Measurements from ENCODE around the gene ZNF555. TPM values are rescaled to one million over a fixed set of nuclear protein-coding genes. Genes with fewer than 3 reads are reported as not detected.

The ZNF555 gene
- total and polyA plus RNA-seq, 10 of the 15 experiments (the other 5 are each of a cell fraction or from before 2014, with no cell fraction given) = 0.58 to 1.9 (median 1.2) TPM

GRCh38 chr19:2806736-2807378, 34.4 kb upstream of the ZNF555 start:
- in situ Hi-C loops (cut with MboI) = no loop called here

More at GRCh38 chr19:2806736-2807378, 34.4 kb upstream of the ZNF555 start:
- Histone ChIP-seq H3K27me3 (replicated peaks in 1 of 2; ENCODE audit: control insufficient read depth in 2 of 2, insufficient read depth in 2 of 2, low read length in 1 of 2) (no peaks in the 10 kb centered on the region), H4K20me1 (ENCODE audit: control insufficient read depth, insufficient read depth) (no peaks in the 10 kb centered on the region), H3K4me3 (no peak overlapping the region), H3K27ac (ENCODE audit: control insufficient read depth, insufficient read depth) (no peak overlapping the region), H3K9ac (ENCODE audit: control insufficient read depth, insufficient read depth, low read length) (no peak overlapping the region), H3K36me3 (ENCODE audit: control insufficient read depth in 2 of 2, insufficient read depth in 2 of 2, low read length in 1 of 2) (peaks cover 30 to 56% of the 10 kb centered on the region in 2 experiments), H3K4me2 (ENCODE audit: control insufficient read depth, insufficient read depth) (no peak overlapping the region), H3K79me2 (ENCODE audit: control insufficient read depth, insufficient read depth, low read length) (no peaks in the 10 kb centered on the region), H2AFZ (ENCODE audit: control insufficient read depth, low read depth, low read length) (no peak overlapping the region), H3K4me1 (ENCODE audit: control insufficient read depth, insufficient read depth, low read length) (no peaks in the 10 kb centered on the region), H3K9me3 (replicated peaks; ENCODE audit: control insufficient read depth, insufficient read depth, low read length) (no peaks in the 10 kb centered on the region; the same call in 2 of the 3 replicates)
- CTCF ChIA-PET = no interaction called here
- DNase-seq (ENCODE audit: low read depth, low spot score) (no peak), FAIRE-seq (no peak), ATAC-seq (no peak)
- no TSS peak for BruUV-seq (replicated peaks)
- intact Hi-C loops (cut with micrococcal nuclease; ENCODE audit: unreplicated experiment) = no loop called here
- SMC1A ChIA-PET (ENCODE audit: uncharacterized antibody, unreplicated experiment) = no interaction called here
- POLR2A ChIA-PET = no interaction called here
- RAD21 ChIA-PET (ENCODE audit: unreplicated experiment) = no interaction called here
- WGBS (ENCODE audit: insufficient coverage, insufficient replicate concordance, low lambda C conversion rate, missing lambda C conversion rate) = 90% methylated on average over 34 of the region's 34 CpGs
- TF ChIP-seq CHD2 (IDR thresholded peaks at IDR 0.05; ENCODE audit: borderline replicate concordance, low read depth, low read length) (no peak), PAX5 (IDR thresholded peaks at IDR 0.05; ENCODE audit: borderline replicate concordance, low read depth, low read length) (no peak), NFXL1 (IDR thresholded peaks at IDR 0.05; ENCODE audit: borderline replicate concordance) (no peak), PBX3 (IDR thresholded peaks at IDR 0.05; ENCODE audit: insufficient replicate concordance, low read depth, low read length) (no peak), TCF7 (IDR thresholded peaks at IDR 0.05; ENCODE audit: borderline replicate concordance) (no peak), SIX5 (IDR thresholded peaks at IDR 0.05; ENCODE audit: low read depth, low read length, severe bottlenecking) (no peak), CBX5 (IDR thresholded peaks at IDR 0.05; ENCODE audit: low read depth) (no peak), CHD4 (IDR thresholded peaks at IDR 0.05) (no peak), BACH1 (IDR thresholded peaks at IDR 0.05; ENCODE audit: borderline replicate concordance) (no peak), NRF1 (conservative IDR thresholded peaks at IDR 0.05; ENCODE audit: low read depth, low read length) (no peak), HSF1 (IDR thresholded peaks at IDR 0.05; ENCODE audit: low read depth, low read length) (no peak), POLR2AphosphoS5 (IDR thresholded peaks at IDR 0.05; ENCODE audit: low read length) (no peak), POU2F2 (IDR thresholded peaks at IDR 0.05; ENCODE audit: borderline replicate concordance, low read depth, low read length) (no peak)
- TF ChIP-seq, protein P1, sequence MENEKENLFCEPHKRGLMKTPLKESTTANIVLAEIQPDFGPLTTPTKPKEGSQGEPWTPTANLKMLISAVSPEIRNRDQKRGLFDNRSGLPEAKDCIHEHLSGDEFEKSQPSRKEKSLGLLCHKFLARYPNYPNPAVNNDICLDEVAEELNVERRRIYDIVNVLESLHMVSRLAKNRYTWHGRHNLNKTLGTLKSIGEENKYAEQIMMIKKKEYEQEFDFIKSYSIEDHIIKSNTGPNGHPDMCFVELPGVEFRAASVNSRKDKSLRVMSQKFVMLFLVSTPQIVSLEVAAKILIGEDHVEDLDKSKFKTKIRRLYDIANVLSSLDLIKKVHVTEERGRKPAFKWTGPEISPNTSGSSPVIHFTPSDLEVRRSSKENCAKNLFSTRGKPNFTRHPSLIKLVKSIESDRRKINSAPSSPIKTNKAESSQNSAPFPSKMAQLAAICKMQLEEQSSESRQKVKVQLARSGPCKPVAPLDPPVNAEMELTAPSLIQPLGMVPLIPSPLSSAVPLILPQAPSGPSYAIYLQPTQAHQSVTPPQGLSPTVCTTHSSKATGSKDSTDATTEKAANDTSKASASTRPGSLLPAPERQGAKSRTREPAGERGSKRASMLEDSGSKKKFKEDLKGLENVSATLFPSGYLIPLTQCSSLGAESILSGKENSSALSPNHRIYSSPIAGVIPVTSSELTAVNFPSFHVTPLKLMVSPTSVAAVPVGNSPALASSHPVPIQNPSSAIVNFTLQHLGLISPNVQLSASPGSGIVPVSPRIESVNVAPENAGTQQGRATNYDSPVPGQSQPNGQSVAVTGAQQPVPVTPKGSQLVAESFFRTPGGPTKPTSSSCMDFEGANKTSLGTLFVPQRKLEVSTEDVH (IDR thresholded peaks at IDR 0.05; ENCODE audit: low read depth, partially characterized antibody) = no peak
- TF ChIP-seq, protein P2, sequence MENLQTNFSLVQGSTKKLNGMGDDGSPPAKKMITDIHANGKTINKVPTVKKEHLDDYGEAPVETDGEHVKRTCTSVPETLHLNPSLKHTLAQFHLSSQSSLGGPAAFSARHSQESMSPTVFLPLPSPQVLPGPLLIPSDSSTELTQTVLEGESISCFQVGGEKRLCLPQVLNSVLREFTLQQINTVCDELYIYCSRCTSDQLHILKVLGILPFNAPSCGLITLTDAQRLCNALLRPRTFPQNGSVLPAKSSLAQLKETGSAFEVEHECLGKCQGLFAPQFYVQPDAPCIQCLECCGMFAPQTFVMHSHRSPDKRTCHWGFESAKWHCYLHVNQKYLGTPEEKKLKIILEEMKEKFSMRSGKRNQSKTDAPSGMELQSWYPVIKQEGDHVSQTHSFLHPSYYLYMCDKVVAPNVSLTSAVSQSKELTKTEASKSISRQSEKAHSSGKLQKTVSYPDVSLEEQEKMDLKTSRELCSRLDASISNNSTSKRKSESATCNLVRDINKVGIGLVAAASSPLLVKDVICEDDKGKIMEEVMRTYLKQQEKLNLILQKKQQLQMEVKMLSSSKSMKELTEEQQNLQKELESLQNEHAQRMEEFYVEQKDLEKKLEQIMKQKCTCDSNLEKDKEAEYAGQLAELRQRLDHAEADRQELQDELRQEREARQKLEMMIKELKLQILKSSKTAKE (IDR thresholded peaks at IDR 0.05; ENCODE audit: low read depth, poor library complexity, severe bottlenecking) = no peak
